Measurements from ENCODE around the gene ZFP36L2.

The ZFP36L2 gene, protein sequence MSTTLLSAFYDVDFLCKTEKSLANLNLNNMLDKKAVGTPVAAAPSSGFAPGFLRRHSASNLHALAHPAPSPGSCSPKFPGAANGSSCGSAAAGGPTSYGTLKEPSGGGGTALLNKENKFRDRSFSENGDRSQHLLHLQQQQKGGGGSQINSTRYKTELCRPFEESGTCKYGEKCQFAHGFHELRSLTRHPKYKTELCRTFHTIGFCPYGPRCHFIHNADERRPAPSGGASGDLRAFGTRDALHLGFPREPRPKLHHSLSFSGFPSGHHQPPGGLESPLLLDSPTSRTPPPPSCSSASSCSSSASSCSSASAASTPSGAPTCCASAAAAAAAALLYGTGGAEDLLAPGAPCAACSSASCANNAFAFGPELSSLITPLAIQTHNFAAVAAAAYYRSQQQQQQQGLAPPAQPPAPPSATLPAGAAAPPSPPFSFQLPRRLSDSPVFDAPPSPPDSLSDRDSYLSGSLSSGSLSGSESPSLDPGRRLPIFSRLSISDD

DNA sequence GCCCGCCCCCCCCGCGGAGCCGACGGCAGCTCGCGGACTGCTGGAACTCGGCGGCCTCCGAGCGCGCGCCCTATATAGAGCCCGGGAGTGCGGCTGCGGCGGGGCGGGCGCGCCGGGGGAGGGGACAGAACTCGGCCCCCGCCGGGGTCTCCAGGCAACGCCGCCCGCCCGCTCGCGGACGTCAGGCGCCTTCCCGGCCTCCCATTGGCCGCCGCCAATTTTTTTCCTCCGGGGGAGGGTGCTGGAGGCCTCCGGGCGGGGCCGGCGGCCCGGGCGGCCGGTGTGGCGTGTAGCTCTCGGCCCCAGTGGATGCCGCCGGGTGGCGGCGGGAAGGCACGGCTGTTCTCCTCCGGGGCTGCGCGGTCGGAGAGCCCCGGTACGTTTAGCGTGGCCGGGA lies at the start of gene ZFP36L2:
Gene ZFP36L2 (minus strand): TSS at position 49 of the 397 bp plus-strand sequence. CDS start 291 bp downstream, outside the sequence.
- DNase-seq (ENCODE audit: low spot score) = peak; percentile 99

DNA sequence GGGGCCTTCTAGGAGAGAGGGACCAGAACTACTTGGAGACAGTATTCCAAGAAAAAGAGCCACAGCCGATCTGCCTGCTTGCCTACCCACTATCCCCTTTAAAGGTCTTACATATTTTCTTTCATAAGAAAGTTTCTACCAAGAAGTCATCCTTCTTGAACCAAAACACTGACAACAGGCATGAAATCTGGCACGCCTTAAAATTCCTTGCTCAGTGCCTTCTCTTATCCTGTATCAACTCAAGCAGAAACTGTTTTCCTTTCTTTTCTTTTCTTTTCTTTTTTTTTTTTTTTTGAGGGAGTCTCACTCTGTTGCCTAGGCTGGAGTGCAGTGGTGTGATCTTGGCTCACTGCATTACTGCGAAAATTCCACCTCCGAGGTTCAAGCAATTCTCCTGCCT lies 48.3 kb upstream of the ZFP36L2 start:
- DNase-seq (ENCODE audit: low spot score) = no peak

DNA sequence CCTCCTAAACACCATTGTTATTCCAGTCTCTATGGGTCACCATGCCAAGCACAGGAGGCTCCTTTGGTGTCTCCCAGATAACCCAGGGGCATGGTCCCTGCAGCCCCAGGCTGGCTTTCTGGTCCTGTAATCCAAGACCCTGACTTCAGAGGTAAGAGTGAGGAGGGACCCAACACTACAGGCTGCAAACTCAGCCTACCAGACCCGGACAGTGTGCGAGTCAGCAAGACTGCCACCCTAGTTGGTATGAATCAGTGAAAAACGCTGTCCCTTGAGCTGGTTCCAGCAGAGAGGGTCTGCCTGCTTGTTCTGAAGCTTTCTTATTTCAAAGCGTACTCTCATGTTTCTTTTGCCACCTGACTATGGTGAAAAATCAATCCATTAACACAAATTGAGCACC lies 47.6 kb upstream of the ZFP36L2 start:
- DNase-seq (ENCODE audit: low spot score) = no peak

DNA sequence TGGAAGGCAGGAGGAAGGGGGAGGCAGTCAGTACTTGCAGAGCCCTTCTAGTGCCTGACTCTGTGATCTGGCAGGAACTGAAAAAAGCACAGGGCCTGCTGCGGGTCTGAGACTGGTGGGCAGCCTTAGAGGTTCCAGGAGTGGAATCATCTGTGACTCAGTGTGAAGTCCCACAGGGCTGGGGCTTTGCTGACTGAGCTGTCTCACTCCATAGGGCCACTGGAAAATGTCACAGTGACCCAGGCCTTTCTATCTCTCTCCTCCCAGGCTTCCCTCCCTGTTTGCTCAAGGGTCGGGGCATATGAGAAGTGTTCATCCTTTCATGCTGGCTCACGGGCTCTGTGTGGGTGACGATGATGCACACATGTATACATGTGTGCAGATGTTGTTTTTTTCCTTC lies 47.1 kb upstream of the ZFP36L2 start:
- DNase-seq (ENCODE audit: low spot score) = peak; percentile 73

DNA sequence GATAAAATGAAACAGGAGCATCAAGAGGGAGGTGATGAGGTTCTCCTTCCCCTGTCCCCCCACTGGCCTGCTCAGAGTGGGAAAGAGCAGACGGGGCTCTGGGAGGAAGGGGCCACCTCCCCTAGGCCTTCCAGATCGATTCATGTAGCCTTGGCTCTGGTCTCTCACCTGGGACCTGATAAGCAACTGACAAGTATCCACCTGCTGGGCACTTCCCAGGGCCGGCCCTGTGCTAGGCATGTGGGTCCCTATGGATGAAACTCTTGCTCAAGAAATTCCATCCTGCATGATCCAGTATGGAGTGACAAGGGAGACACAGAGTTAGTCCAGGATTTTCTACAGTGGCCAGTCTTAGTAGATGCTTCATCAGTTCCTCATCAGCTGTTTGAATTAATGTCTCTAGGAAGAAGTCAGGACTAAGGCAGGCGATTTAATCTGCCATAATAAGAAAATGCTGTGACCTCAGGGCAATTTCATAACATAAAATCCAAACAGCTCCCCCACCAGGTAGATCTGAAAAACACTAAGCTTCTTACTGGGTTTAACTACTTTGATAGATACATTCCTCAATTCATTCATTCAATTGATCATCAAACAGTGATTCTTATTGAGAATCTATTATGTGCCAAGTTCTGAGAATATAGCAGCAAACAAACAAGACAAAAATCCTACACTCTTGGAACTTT lies 44.7 kb upstream of the ZFP36L2 start:
- DNase-seq (ENCODE audit: low spot score) = no peak

DNA sequence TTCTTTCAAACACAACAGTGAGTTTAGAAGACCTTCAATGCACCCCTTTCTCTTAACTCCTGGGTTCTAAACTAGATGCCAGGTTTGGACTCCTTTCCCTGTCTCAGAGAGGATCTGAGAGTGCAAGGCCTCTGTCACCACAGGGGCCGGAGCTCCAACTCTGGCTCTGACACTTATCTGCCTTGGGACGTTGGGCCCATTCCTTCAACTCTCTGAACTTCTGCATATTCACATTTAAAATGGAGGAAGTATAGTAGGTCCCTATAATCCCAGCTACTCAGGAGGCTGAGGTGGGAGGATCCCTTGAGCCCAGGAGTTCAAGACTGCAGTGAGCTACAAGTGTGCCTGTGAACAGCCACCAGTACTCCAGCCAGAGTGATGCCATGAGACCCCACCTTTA lies 44.1 kb upstream of the ZFP36L2 start:
- no peak for DNase-seq (ENCODE audit: low spot score)

DNA sequence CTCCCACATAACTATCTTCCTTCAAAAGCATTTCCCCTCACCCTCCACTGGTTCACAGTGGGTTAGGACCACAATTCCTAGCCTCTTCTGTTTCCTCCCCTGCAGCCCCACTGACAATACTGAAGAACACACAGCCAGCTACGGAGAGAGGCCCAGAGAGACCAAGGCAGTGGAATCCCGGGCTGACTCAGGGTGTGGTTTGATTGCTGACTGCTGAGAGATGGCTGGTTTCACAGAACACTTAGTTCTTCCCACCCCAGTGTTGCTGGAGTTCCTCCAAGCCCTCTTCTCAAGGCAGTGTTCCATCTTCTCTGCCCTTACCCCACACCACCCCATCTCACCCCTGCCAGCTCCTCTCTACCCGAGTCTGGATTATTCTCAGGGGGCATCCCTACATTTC lies 43.3 kb upstream of the ZFP36L2 start:
- peak; percentile 75 for DNase-seq (ENCODE audit: low spot score)

DNA sequence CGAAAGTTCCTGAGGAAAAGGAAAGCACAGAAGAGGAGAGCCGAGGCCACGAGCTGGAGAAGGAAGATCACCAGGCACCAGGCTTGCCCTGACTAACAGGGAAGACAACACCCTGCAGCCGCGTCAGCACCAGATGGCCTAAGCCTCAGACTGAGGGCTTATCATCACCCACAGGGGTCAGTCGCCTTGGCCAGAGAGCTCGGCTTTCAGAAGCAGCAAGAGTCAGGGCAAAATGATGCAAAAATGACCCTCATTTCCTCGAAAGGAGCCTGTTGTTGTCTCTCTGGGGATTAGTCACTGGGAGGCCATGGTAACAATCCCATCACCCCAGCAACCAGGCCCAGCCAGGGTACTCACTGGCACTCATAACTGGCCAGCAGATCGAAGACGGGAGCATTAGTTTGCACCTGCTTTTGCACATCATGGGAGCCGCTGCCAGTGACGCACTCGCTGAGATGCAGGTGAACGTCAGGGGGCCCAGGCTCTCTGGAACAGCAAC lies 42.7 kb upstream of the ZFP36L2 start:
- DNase-seq (ENCODE audit: low spot score) = peak; percentile 92

DNA sequence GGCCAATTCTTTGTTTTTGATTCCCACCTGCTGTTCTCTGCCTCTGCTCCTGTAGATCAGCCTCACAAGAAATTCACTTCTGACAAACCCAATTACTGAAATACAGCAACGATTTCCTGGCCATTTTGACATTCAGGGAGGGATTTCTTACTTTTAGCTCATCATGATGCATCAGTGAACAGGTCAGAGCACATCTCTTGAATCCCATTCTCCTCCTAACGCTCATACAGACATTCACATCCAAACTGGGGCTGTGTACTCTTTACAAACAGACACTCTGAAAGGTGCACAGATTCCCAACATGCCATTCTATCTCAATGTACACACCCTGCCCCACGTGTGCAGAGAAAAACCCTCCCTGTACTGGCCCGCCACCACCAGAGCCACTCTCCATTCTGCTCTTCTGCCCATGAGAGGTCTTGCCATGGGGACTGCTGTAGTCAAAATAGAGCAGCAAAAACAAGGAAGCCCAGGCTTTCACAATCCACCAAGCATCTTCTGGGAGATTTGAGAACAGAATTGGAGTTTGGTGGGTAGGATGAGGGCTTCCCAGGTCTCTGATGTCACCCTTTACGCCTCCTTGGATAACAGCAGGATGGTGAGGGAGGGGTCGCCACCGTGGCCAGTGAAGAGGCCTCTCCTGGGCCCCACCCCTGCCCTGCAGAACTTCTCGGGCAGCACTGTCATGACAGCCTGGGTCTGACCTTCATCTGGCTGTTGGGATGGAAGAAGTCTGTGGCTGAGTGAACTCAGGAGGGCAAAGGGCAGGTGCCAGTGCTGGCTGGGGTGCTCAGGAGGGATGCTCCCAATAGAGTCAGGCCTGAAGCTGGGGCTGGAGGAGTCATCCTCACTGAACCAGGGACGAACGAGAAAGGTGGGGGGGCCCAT lies 41.9 kb upstream of the ZFP36L2 start:
- no peak for DNase-seq (ENCODE audit: low spot score)

DNA sequence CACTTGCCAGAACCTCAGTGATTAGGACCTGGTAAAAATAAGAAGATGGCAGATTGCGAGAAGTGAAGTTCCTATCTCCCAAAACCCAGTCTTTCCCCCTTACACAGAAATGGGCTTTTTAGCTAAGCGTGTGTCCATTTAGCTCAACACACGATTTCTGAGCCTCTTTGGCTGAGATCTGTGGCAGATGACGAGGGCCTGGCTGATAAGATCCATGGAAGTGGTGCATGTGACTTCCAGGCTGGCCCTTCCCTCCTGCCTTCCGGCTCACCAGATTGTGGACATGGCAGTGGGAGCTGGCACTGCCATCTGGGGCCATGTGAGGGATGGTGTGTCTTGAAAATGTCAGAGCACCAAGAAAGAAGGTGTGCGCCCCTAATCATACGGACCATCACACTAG lies 41.0 kb upstream of the ZFP36L2 start:
- DNase-seq (ENCODE audit: low spot score) = no peak

DNA sequence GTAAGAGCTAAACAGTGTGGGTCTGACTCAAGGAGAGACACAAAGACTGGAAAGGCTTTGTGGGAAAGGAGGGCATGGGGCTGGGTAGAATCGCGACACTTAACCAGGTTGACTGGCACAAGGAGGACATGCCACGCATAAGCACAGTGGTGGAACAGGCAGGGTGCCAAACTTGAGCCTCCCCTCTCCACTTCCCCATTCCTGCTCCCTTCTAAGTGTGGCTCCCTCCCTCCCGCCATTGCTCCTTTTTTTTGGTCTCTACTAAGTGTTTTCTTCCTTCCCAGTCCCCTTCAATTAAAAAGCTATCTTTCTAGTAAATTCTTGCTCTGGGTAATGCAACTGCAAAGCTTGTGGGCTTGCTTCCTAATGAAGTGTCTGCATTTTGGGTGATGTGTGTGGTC lies 40.3 kb upstream of the ZFP36L2 start:
- DNase-seq (ENCODE audit: low spot score) = no peak

DNA sequence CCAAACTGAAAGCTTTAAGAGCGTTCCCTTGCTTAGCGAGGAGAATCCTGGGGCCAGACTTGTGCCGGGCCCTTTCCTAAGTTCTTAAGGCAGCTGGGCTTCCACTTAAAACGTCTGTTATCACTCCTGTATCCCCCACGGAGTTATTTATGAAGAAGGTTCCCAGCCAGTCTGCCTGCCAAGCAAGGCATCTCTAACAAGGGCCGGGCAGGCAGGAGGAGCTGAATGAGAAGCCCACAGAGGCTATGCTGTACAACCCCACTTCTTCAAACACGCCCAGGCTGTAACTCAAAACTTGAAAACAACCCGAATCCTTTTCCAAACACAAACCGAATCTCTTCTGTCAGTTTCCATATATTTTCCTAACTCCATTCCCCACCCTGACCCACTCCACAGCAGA lies 39.0 kb upstream of the ZFP36L2 start:
- DNase-seq (ENCODE audit: low spot score) = no peak

DNA sequence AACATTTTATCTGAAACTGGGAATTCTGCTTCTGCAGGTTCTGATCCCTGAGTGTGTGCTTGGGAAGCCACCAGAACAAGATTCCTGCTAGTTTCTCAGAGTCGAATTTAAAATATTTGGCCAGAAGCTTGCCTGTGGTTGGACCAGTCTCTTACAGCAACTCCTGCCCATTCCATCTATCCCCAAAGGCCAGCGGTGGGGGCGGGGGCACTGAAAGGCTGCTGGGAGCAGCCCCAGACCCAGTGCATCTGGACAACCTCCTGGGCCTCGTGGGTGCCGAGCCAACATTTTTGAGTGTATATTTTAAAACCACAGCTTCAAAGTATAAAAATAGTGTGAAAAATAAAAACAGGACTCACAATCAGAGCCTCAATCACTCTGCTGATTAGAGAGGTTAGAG lies 38.6 kb upstream of the ZFP36L2 start:
- no peak for DNase-seq (ENCODE audit: low spot score)

DNA sequence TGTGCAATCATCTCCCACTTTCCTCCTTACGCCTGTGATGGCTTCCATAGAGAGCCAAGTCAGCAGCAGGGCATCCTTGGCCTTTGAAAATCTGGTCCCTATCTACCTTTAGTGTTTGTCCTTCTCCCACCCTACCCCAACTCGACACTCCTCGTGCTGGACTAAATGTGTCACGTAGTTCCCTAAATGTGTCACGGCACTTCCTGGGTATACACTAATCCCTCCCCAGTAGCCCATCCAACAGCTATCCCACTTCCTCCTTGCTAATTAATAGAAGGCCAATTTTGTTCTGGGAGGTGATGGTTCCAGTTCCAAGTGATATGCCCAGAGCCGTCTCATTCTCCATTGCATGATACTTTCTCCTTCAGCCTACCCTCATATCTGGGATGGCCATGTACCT lies 36.5 kb upstream of the ZFP36L2 start:
- DNase-seq (ENCODE audit: low spot score) = no peak

DNA sequence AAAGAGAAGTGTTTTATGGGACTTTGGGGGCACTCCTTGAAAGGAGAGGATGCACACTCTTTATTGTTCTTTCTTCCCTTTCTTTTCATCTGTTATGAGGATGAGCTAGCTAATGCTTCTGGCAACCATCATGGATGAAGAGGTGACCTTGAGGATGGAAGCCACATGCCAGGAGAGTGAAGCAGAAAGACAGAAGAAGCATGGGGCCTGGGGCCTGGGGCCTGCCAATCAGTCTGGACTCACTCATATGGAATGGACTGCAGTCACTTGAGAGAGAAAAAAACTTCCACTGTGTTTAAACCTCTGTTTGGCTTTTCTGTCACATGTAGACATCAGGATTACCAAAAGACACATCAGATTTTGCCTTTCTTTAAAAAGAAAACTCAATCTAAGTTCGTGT lies 35.8 kb upstream of the ZFP36L2 start:
- DNase-seq (ENCODE audit: low spot score) = no peak

DNA sequence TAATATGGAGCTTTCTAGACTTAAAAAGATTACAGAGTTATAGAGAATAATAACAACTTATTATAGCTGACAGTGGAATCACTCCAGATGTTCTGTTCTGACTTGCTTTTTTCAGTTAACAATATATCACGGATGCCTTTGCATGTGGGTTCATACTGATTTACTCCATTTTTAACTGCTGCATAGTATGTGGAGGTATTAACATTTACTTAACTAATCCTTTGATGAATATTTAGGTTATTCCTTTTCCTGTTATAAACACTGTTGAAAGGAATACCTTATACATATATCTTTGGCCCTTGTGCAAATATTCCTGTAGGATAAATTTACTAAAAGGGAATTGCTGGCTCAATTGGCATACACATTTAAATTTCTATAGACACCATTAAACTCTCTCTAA lies 33.1 kb upstream of the ZFP36L2 start:
- no peak for DNase-seq (ENCODE audit: low spot score)

DNA sequence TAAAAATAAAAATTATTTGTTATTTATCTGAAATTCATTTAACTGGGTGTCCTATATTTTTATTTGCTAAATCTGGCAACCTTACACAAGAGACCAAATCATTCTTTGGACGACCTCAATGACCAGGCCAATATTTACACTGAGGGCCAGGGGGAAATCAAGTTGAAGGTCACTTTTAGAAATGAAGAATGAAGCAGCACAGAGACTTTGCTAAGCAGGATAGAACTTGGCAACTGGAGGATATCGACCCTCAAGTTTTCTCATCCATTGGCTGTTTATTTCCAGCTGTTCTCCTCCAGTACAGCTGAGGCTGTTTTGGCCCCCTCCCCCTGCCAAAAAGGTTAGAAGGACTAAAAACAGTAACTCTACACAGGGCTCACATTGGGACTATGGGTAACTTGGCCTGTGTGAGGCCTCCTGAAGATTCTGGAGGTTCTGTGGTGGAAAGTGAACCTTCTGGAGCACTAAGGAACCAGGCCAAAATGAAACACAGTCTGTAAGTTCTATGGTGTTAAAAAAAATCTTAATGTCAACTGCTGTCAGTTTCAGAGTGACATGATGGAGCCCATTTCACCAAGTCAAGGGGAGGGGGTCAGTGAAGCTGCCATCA lies 32.2 kb upstream of the ZFP36L2 start:
- no peak for DNase-seq (ENCODE audit: low spot score)

DNA sequence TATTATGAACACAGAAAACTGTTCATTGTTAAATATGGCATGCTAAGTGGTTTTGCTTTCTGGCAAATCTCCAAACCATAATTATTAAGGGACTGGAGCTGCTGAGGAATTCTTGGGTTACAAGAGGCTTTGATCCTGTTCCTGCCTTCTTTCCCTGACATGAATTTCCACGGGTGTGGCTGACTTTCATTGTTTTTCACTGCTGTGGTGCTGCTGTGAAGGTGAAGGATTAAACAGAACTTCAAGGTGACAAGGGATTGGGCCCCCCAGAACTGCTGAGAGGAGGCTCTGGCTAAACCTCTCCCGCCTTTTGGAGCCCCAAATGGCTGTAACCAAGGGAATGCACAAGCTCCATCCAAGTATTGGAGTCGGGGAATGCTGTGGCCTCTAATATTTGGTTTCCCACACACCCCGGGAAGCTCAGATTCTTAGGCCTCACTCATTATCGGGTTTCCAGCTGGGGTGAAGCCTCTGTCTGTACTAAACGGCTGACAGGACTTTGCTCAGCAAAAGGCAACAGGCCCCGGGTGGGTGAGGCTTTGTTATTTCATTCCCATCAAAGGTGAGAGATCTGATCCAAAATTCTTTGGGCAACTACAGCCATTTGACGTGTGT lies 29.0 kb upstream of the ZFP36L2 start:
- DNase-seq (ENCODE audit: low spot score) = no peak

DNA sequence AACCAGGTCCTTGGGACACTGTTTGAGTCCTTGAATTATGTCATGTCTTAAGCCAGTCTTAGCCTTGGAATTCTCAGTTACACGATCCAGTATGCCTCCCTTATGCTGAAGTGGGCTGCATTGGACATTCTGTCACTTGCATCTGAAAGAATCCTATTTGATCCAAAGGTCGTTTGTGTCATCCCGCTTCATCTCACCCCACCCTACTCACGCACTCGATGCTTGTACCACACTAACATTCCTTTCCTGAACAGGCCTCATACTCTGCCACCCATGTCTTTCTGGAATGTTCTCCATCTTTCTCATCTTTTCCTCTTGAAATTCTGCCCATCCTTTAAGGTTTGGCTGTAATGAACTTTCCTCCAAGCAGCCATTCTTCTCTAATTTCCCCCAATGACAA lies 27.9 kb upstream of the ZFP36L2 start:
- no peak for DNase-seq (ENCODE audit: low spot score)

DNA sequence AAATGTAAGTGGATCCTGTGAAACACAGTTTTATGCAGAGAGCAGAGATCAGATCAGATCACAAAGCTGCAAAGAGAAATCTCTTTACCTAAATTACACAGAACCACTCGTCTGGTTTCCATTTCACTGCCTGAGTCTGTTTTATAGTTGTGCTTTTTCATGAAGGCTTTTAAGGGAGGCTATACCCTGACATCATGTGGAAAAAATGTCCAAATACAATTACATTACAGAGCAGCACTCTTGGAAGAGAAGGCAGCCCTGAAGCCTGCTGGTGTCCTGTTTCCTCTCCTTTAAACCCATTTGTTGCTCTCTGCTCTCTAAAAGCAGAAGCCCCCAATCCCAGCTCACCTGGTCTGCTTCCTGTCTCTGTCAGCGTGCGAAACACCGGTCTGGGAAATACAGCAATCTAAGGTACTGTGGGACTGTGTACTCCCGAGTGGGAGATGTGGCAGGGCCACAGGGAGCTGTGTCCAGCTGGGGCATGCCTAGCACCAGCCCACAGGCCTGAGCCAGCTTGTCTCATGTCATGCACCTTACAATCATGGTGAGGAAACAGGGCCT lies 24.8 kb upstream of the ZFP36L2 start:
- DNase-seq (ENCODE audit: low spot score) = peak; percentile 48

DNA sequence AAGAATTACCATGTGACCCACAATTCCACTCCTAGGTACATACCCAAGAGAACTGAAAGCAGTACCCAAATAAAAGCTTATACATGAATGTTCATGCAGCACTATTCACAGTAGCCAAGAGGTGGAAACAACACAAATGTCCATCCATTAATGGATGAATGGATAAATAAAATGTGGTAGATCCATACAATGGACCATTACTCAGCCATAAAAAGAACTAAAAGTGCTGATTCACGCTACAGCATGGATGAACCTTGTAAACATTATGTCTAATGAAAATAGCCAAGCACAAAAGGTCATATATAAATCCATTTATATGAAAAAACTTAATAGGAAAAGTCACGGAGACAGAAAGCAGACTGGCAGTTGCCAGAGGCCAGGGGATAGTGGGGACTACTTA lies 23.6 kb upstream of the ZFP36L2 start:
- no peak for DNase-seq (ENCODE audit: low spot score)

Data from hepatic stellate cell (primary cell).